ENCODE results near the gene CRYBA1.
"Not testable (repeated sequence)": the region's sequence is repeated elsewhere in the genome, so short reads cannot be mapped to it uniquely, and the experiment has no call there.

The CRYBA1 gene

DNA sequence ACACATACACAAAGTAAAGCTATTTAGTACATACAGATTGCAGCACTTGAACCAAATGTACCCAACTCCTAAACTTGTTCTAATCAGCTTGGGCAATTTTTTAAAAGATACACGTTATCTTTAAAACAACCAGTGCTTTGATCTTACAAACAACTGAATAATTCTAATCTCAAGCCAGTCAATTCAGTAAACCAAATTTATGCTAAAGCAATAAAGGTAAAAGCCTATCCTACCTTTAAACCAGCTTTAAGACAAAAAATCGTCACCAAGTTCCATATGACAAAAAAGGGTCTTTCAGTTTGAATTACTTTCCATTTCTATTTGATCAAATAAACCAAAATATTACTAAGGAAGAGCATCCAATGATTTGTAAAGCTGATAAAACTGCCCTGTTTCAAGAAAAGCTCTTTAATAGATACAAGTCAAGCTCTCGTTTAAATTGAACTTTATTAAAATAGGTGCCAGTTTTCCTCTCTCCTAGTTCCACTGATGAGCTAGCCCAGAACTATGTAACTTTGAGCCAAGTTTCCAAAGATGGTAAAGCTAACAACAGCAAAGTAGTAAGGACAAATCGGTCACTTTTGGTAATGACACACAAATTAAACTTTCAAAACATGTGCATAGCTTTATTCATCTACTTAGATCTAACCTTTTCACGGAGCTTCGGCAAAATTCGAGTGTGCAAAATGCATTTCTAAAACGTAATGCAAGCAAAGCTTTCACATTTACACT, 10.2 kb downstream of the CRYBA1 start:
- Histone ChIP-seq H3K9ac (ENCODE audit: low read length) (no peak overlapping the region), H3K4me3 (ENCODE audit: low read length) (no peak overlapping the region)

DNA sequence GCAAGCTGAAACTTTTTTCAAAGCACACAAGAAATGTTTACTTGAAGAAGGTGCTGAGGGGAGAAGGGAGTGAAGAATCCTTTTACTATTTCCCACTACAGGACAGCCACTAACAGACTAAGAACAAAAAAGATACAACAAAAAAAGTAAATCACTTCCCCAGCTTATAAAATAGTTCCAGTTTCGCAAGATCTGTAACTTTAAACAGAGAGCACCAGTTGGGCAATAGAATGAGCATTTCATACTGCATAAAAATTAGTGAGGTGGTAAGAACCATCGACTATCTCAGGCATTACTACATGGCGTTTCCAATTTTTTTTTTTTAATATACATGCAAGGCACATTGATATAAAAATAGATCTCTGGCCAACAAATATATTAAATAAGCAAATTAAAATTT, 11.1 kb downstream of the CRYBA1 start:
- H3K4me1 ChIP-seq (ENCODE audit: control insufficient read depth, insufficient read depth, low read length), result peaks cover 5% of the 10 kb centered on the region
- H3K27me3 ChIP-seq (ENCODE audit: control insufficient read depth, insufficient read depth, low read length), result no peaks in the 10 kb centered on the region
- no peak overlapping the region for H3K9ac ChIP-seq (ENCODE audit: low read length)
- no peaks in the 10 kb centered on the region for H3K9me3 ChIP-seq (ENCODE audit: control insufficient read depth, low read length)
- H3K4me3 ChIP-seq (ENCODE audit: low read length), result no peak overlapping the region
- H3K36me3 ChIP-seq (ENCODE audit: control insufficient read depth, insufficient read depth, low read length), result peaks cover 4% of the 10 kb centered on the region

More for the DNA sequence above, 10.2 kb downstream of the CRYBA1 start:
- H3K27me3 ChIP-seq (ENCODE audit: control insufficient read depth, insufficient read depth, low read length), result no peaks in the 10 kb centered on the region
- H3K9me3 ChIP-seq (ENCODE audit: control insufficient read depth, low read length), result no peaks in the 10 kb centered on the region
- peaks cover 5% of the 10 kb centered on the region for H3K4me1 ChIP-seq (ENCODE audit: control insufficient read depth, insufficient read depth, low read length)
- peaks cover 4% of the 10 kb centered on the region for H3K36me3 ChIP-seq (ENCODE audit: control insufficient read depth, insufficient read depth, low read length)

DNA sequence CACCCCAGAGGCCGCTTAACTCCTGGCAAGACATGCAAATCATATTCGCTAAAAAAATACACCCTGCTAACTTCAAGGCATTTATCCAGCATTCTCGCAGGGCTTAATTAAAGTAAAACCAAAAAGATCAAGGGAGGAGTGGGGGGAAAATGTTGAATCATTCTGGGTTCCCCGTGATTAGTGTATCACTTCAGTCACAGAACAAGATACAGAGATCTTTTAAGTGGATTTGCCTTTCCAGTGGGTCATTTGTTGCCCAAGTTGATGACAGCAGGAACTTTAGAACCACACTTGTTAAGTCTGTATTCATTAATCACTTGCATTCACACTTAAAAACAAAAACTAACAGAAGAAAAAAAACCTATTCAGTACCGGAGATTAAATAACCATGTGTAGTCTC, 17.3 kb downstream of the CRYBA1 start:
- H3K9me3 ChIP-seq (ENCODE audit: control insufficient read depth, low read length), result no peaks in the 10 kb centered on the region
- H3K36me3 ChIP-seq (ENCODE audit: control insufficient read depth, insufficient read depth, low read length), result peaks cover 4% of the 10 kb centered on the region
- H3K4me3 ChIP-seq (ENCODE audit: low read length), result no peak overlapping the region
- H3K27me3 ChIP-seq (ENCODE audit: control insufficient read depth, insufficient read depth, low read length), result no peaks in the 10 kb centered on the region
- no peaks in the 10 kb centered on the region for H3K4me1 ChIP-seq (ENCODE audit: control insufficient read depth, insufficient read depth, low read length)
- H3K9ac ChIP-seq (ENCODE audit: low read length), result no peak overlapping the region

GRCh38 chr17:29271980-29272379, 25.3 kb downstream of the CRYBA1 start:
- H3K4me3 ChIP-seq (ENCODE audit: low read length); H3K9ac ChIP-seq (ENCODE audit: low read length); H3K9me3 ChIP-seq (ENCODE audit: control insufficient read depth, low read length); H3K36me3 ChIP-seq (ENCODE audit: control insufficient read depth, insufficient read depth, low read length); H3K27me3 ChIP-seq (ENCODE audit: control insufficient read depth, insufficient read depth, low read length): not testable (repeated sequence)
- peaks cover 21% of the 10 kb centered on the region for H3K4me1 ChIP-seq (ENCODE audit: control insufficient read depth, insufficient read depth, low read length)

- Histone ChIP-seq H3K4me1 (ENCODE audit: control insufficient read depth, insufficient read depth, low read length) (peaks cover 31% of the 10 kb centered on the region), H3K27me3 (ENCODE audit: control insufficient read depth, insufficient read depth, low read length) (no peaks in the 10 kb centered on the region), H3K9me3 (ENCODE audit: control insufficient read depth, low read length) (no peaks in the 10 kb centered on the region), H3K36me3 (ENCODE audit: control insufficient read depth, insufficient read depth, low read length) (no peaks in the 10 kb centered on the region), H3K4me3 (ENCODE audit: low read length) (no peak overlapping the region), H3K9ac (ENCODE audit: low read length) (no peak overlapping the region)
Observed at GRCh38 chr17:29273924-29274323, 27.3 kb downstream of the CRYBA1 start.

DNA sequence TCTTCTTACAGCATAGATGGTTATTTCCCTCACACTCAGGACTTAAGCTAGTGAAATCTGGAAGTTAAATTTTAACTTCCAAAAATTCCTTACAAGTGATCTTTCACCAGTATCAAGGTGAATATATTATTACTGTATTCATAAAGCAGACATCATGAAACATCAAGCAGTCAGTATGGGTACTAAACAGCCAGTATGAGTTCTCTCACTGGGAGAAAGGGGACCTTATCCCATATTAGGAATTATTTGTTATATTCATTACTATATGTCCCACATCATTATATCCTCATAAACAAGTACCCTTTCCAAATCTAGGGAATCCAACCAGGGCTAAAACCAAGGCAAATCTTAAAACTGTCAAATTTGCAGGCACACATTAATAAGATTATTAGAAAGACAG, 32.0 kb downstream of the CRYBA1 start:
- no peaks in the 10 kb centered on the region for H3K27me3 ChIP-seq (ENCODE audit: control insufficient read depth, insufficient read depth, low read length)
- no peaks in the 10 kb centered on the region for H3K9me3 ChIP-seq (ENCODE audit: control insufficient read depth, low read length)
- H3K4me3 ChIP-seq (ENCODE audit: low read length), result no peak overlapping the region
- H3K4me1 ChIP-seq (ENCODE audit: control insufficient read depth, insufficient read depth, low read length), result peaks cover 40% of the 10 kb centered on the region
- H3K36me3 ChIP-seq (ENCODE audit: control insufficient read depth, insufficient read depth, low read length), result peaks cover 9% of the 10 kb centered on the region
- H3K9ac ChIP-seq (ENCODE audit: low read length), result no peak overlapping the region

DNA sequence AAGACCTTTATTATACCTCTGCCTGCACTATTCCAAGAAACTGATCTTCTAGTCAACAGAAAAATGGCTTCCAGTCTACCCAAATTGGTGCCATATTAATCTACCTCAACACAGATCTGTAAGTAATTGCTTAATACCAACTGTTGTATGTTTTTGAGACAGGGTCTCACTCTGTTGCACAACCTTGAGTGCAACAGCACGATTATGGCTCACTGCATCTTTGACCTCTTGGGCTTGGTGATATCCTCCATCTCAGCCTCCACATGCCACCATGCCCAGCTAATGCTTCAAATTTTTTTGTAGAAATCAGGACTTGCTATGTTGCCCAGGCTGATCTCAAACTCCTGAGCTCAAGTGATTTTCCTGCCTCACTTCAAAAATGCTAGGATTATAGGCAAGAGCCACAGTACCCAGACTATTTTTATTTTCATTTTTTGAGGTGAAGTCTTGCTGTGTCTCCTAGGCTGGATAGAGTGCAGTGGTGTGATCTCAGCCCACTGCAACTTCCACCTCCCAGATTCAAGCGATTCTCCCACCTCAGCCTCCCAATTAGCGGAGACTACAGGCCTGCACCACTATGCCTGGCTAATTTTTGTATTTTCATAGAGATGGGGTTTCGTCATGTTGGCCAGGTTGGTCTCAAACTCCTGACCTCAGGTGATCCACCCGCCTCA, 32.9 kb downstream of the CRYBA1 start:
- Histone ChIP-seq H3K9ac (ENCODE audit: low read length) (no peak overlapping the region), H3K4me3 (ENCODE audit: low read length) (no peak overlapping the region), H3K9me3 (ENCODE audit: control insufficient read depth, low read length) (no peaks in the 10 kb centered on the region), H3K36me3 (ENCODE audit: control insufficient read depth, insufficient read depth, low read length) (peaks cover 9% of the 10 kb centered on the region), H3K4me1 (ENCODE audit: control insufficient read depth, insufficient read depth, low read length) (peaks cover 32% of the 10 kb centered on the region), H3K27me3 (ENCODE audit: control insufficient read depth, insufficient read depth, low read length) (no peaks in the 10 kb centered on the region)

DNA sequence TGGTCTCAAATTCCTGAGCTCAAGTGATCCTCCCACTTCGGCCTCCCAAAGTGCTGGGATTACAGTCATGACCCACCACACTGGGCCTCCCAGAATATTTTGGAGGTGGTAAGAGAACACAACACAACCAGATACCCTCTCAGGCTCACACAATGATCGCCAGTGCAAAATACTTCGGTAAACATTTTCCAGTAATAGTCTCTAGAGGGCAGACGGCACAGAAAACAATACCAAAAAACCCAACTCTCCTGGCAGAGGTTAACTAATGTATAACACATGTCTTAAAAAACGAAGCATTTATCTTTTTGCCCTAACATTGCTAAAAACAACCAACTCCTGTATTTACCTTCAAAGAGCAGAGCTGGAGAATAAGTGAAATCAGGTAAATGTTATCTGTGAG, 36.8 kb downstream of the CRYBA1 start:
- Histone ChIP-seq H3K4me1 (ENCODE audit: control insufficient read depth, insufficient read depth, low read length) (peaks cover 9% of the 10 kb centered on the region), H3K36me3 (ENCODE audit: control insufficient read depth, insufficient read depth, low read length) (peaks cover 13% of the 10 kb centered on the region), H3K9ac (ENCODE audit: low read length) (no peak overlapping the region), H3K27me3 (ENCODE audit: control insufficient read depth, insufficient read depth, low read length) (no peaks in the 10 kb centered on the region), H3K9me3 (ENCODE audit: control insufficient read depth, low read length) (no peaks in the 10 kb centered on the region), H3K4me3 (ENCODE audit: low read length) (no peak overlapping the region)

- Histone ChIP-seq H3K27me3 (ENCODE audit: control insufficient read depth, insufficient read depth, low read length) (no peaks in the 10 kb centered on the region), H3K9ac (ENCODE audit: low read length) (no peak overlapping the region), H3K9me3 (ENCODE audit: control insufficient read depth, low read length) (no peaks in the 10 kb centered on the region), H3K4me3 (ENCODE audit: low read length) (no peak overlapping the region), H3K4me1 (ENCODE audit: control insufficient read depth, insufficient read depth, low read length) (peaks cover 9% of the 10 kb centered on the region), H3K36me3 (ENCODE audit: control insufficient read depth, insufficient read depth, low read length) (peaks cover 13% of the 10 kb centered on the region)
Observed at GRCh38 chr17:29283961-29284360, 37.3 kb downstream of the CRYBA1 start.

- H3K4me1 ChIP-seq (ENCODE audit: control insufficient read depth, insufficient read depth, low read length), result peaks cover 20% of the 10 kb centered on the region
- peak overlapping the region; percentile 55 for H3K9ac ChIP-seq (ENCODE audit: low read length)
- no peak overlapping the region for H3K4me3 ChIP-seq (ENCODE audit: low read length)
- no peaks in the 10 kb centered on the region for H3K27me3 ChIP-seq (ENCODE audit: control insufficient read depth, insufficient read depth, low read length)
- H3K9me3 ChIP-seq (ENCODE audit: control insufficient read depth, low read length), result no peaks in the 10 kb centered on the region
- peaks cover 4% of the 10 kb centered on the region for H3K36me3 ChIP-seq (ENCODE audit: control insufficient read depth, insufficient read depth, low read length)
Observed at GRCh38 chr17:29289852-29290251, 43.2 kb downstream of the CRYBA1 start.

- Histone ChIP-seq H3K9ac (ENCODE audit: low read length) (no peak overlapping the region), H3K36me3 (ENCODE audit: control insufficient read depth, insufficient read depth, low read length) (peaks cover 4% of the 10 kb centered on the region), H3K9me3 (ENCODE audit: control insufficient read depth, low read length) (no peaks in the 10 kb centered on the region), H3K4me3 (ENCODE audit: low read length) (no peak overlapping the region), H3K27me3 (ENCODE audit: control insufficient read depth, insufficient read depth, low read length) (no peaks in the 10 kb centered on the region), H3K4me1 (ENCODE audit: control insufficient read depth, insufficient read depth, low read length) (peaks cover 20% of the 10 kb centered on the region)
Observed at GRCh38 chr17:29291163-29291752, 44.6 kb downstream of the CRYBA1 start.

Data from mucosa of stomach (tissue), 1 donor.